Prostate gland (tissue), 2 donors: ENCODE data around the gene KHDC3L. TPM values are rescaled to one million over a fixed set of nuclear protein-coding genes. Genes with fewer than 3 reads are reported as not detected.
"Not testable (repeated sequence)": the region's sequence is repeated elsewhere in the genome, so short reads cannot be mapped to it uniquely, and the experiment has no call there.

Experiments
- DNase-seq: peaks from one replicate; pipeline ENCODE4 v3.0.0-alpha.2; 2019; ENCODE audit warnings: low spot score
- H3K27ac ChIP-seq, 2 donors: fragments of 200-600 bp; sonication (generic); 2 replicates each; pipeline ENCODE4 v1.5.1; 2017 to 2019
- H3K27me3 ChIP-seq: fragments of 200-600 bp; sonication (generic); replicated peaks from 2 replicates; pipeline ENCODE4 v1.5.1; 2019; ENCODE audit not compliant: insufficient read depth
- H3K36me3 ChIP-seq, 2 donors: fragments of 200-600 bp; sonication (generic); 1 replicate in 1 of 2; 2 replicates in 1 of 2; pipeline versions ENCODE4 v1.5.1 to v1.8.1; 2017 to 2019
- H3K4me1 ChIP-seq: fragments of 200-600 bp; sonication (generic); replicated peaks from 2 replicates; pipeline ENCODE4 v1.5.1; 2019
- H3K4me3 ChIP-seq, 2 donors: fragments of 200-600 bp; sonication (generic); 2 replicates each; pipeline ENCODE4 v1.5.1; 2017 to 2019
- H3K9me3 ChIP-seq: fragments of 200-600 bp; sonication (generic); 2 replicates; pipeline ENCODE4 v1.5.1; 2017
- POLR2A ChIP-seq: fragments of 450-650 bp; IDR thresholded peaks from one replicate; pipeline ENCODE4 v1.6.1; 2016; ENCODE audit warnings: antibody characterized with exemption, mild to moderate bottlenecking
- POLR2AphosphoS5 ChIP-seq: sonication (generic); formaldehyde crosslinking; IDR thresholded peaks from one replicate; pipeline ENCODE4 v1.6.1; 2017; ENCODE audit warnings: antibody characterized with exemption
- WGBS: methylation state at CpG from one replicate; pipeline ENCODE4 v1.1.5; 2018; 5-methylcytosine and 5-hydroxymethylcytosine counted together
- intact Hi-C: fragments of 100-400 bp; cut with DNase I; formaldehyde crosslinking; loops from one replicate; pipeline ENCODE4 v1.14.2; 2022
- total RNA-seq, 2 donors: library from RNA; depleted of rRNA; stranded (reverse); fragments of >200 nt; gene quantifications; one replicate each; pipeline ENCODE4 v1.1.0, GENCODE V29; 2016
- TF ChIP-seq, protein P1 (sequence below), 4 experiments: fragments of 200-600 bp in 2 of 4; fragments of 450-650 bp in 2 of 4; sonication (generic) in 2 of 4; IDR thresholded peaks; 1 replicate in 3 of 4; 2 replicates in 1 of 4; pipeline ENCODE4 v1.5.1; 2016 to 2019; ENCODE audit warnings: antibody characterized with exemption in 4 of 4, mild to moderate bottlenecking in 2 of 4, moderate library complexity in 2 of 4

Gene KHDC3L
- total RNA-seq, 2 donors from 2014 or later = not detected

DNA sequence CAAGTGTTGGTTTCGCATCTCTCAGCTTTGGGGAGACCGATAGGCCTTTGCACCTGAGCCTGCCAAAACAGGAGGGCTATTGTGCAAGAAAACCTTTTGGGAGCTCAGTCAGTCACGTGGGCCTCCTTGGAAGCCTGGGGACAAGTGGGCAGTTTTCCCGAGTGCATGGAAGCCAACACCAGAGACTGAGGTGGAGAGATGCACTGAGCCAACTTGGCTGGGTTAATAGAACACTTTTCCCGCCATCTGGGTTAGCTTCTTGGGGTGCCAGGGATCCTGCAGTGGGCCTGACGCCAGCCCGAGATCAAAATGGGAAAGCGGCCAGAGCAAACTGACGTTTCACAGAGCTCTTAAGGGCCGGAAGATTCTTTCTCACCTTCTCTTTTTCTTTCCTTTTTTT is 10.1 kb downstream of the KHDC3L start:
- Histone ChIP-seq H3K4me3 (no peak overlapping the region), H3K4me1 (no peaks in the 10 kb centered on the region), H3K27ac (no peak overlapping the region), H3K27me3 (no peaks in the 10 kb centered on the region), H3K9me3 (no peaks in the 10 kb centered on the region), H3K36me3 (no peaks in the 10 kb centered on the region)
- no peak for DNase-seq
- intact Hi-C loops = no loop called here
- 86% methylated on average over 10 of the region's 10 CpGs for WGBS
- TF ChIP-seq, protein P1, sequence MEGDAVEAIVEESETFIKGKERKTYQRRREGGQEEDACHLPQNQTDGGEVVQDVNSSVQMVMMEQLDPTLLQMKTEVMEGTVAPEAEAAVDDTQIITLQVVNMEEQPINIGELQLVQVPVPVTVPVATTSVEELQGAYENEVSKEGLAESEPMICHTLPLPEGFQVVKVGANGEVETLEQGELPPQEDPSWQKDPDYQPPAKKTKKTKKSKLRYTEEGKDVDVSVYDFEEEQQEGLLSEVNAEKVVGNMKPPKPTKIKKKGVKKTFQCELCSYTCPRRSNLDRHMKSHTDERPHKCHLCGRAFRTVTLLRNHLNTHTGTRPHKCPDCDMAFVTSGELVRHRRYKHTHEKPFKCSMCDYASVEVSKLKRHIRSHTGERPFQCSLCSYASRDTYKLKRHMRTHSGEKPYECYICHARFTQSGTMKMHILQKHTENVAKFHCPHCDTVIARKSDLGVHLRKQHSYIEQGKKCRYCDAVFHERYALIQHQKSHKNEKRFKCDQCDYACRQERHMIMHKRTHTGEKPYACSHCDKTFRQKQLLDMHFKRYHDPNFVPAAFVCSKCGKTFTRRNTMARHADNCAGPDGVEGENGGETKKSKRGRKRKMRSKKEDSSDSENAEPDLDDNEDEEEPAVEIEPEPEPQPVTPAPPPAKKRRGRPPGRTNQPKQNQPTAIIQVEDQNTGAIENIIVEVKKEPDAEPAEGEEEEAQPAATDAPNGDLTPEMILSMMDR (IDR thresholded peaks at IDR 0.05) = no peak
- TF ChIP-seq POLR2A (no peak), POLR2AphosphoS5 (no peak)

DNA sequence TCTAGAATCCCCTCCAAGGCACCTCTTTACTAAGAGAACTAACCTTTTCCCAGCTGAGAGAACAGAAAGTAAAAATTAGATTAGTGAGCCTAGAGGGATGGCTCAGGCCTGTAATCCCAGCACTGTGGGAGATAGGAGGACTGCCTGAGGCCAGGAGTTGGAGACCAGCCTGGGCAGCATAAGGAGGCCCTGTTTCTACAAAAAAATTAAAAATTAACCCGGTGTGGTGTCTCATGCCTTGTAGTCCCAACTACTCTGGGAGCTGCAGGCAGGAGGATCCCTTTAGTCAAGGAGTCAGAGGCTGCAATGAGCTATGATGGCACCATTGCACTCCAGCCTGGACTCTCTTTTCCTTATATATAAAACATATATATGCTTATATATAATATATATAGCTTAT is 12.8 kb downstream of the KHDC3L start:
- Histone ChIP-seq H3K27ac (no peak overlapping the region), H3K4me3 (no peak overlapping the region), H3K27me3 (no peaks in the 10 kb centered on the region), H3K9me3 (no peaks in the 10 kb centered on the region), H3K4me1 (no peaks in the 10 kb centered on the region), H3K36me3 (no peaks in the 10 kb centered on the region)
- TF ChIP-seq POLR2A (no peak), POLR2AphosphoS5 (no peak)
- TF ChIP-seq, protein P1 (IDR thresholded peaks at IDR 0.05) = no peak
- intact Hi-C loops = no loop called here
- no peak for DNase-seq
- 68% methylated on average over 1 of the region's 1 CpG for WGBS

DNA sequence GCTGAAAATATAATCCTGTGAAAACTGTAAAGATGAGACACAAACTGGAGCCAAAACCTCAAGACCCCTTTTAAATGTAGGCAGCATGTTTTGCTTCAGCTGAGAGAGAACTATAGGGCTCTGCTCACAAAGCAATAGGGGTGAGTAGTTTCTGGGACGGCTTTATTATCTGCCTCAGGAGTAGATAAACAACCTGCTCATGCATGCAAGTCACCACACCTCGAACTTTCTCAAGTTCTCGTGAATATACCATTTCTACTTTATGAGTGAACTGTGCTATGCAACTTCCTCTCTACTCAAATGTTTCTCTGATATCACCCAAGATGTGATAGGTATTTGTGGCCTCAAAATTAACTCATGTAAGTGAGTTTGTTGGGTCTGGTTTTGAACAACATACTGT is 14.8 kb downstream of the KHDC3L start:
- intact Hi-C loops = no loop called here
- Histone ChIP-seq H3K36me3 (no peaks in the 10 kb centered on the region), H3K4me3 (no peak overlapping the region), H3K27me3 (no peaks in the 10 kb centered on the region), H3K9me3 (no peaks in the 10 kb centered on the region), H3K27ac (no peak overlapping the region), H3K4me1 (no peaks in the 10 kb centered on the region)
- WGBS = 27% methylated on average over 3 of the region's 3 CpGs
- DNase-seq = no peak
- no peak for TF ChIP-seq POLR2A

DNA sequence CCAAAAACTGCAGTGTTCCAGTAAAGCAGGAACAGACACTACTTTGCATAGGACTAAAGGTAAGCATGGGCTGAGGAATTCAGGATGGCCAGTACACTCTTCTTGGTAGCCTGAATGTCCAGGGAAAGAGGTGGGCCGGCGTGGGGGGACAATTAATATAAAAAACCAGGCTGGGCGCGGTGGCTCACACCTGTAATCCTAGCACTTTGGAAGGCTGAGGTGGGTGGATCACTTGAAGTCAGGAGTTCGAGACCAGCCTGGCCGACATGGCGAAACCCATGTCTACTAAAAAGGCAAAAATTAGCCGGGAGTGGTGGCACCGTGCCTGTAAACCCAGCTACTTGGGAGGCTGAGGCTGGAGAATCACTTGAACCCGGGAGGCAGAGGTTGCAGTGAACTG is 19.1 kb downstream of the KHDC3L start:
- DNase-seq, H3K4me1 ChIP-seq, H3K4me3 ChIP-seq, H3K36me3 ChIP-seq, H3K27ac ChIP-seq, H3K27me3 ChIP-seq, intact Hi-C loops, H3K9me3 ChIP-seq: not testable (repeated sequence)
- WGBS = 94% methylated on average over 10 of the region's 10 CpGs

DNA sequence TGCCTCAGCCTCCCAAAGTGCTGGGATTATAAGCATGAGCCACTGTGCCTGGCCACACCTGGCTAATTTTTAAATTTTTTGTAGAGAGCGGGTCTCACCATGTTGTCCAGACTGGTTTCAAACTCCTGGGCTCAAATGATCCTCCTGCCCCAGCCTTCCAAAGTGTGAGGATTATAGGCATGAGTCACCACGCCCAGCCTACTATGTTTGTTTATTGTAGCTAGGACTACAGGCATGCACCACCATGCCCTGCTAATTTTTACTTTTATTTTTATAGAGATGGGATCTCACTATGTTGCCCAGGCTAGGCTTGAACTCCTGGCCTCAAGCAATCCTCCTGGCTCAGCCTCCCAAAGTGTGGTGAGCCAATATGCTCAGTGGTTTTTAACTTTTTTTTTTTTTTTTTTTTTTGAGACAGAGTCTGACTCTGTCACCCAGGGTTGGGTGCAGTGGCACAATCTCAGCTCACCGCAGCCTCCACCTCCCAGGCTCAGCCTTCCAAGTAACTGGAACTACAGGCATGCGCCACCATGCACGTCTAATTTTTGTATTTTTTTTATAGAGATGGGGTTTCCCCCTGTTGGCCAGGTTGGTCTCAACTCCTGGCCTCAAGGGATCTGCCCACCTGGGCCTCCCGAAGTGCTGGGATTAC is 20.1 kb downstream of the KHDC3L start:
- H3K27ac ChIP-seq = no peak overlapping the region
- intact Hi-C loops = no loop called here
- 93% methylated on average over 6 of the region's 6 CpGs for WGBS
- TF ChIP-seq POLR2A (no peak), POLR2AphosphoS5 (no peak)
- TF ChIP-seq, protein P1 (IDR thresholded peaks at IDR 0.05) = no peak
- H3K4me3 ChIP-seq = no peak overlapping the region
- no peak for DNase-seq
- no peaks in the 10 kb centered on the region for H3K27me3 ChIP-seq
- no peaks in the 10 kb centered on the region for H3K36me3 ChIP-seq
- no peaks in the 10 kb centered on the region for H3K9me3 ChIP-seq
- no peaks in the 10 kb centered on the region for H3K4me1 ChIP-seq

DNA sequence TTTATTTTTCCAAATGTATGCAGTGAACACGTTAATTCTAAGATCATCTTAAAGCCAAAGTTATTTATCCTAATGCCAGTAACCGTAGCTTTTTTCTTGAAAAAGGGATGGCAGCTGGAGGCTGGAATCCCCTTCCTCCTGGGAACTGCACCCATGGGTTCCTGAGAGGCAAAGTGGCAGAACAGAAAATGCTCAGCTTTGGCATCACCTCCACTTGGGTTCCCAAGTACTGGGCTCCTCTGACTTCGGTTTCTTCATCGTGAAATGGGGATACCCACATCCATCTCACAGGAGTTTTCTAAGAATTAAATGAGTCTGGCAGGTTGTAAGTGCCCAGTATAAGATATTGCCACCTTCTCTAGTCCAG is 26.0 kb downstream of the KHDC3L start:
- TF ChIP-seq, protein P1 (IDR thresholded peaks at IDR 0.05) = no peak
- TF ChIP-seq POLR2A (no peak), POLR2AphosphoS5 (no peak)
- DNase-seq = no peak
- intact Hi-C loops = no loop called here
- no peaks in the 10 kb centered on the region for H3K4me1 ChIP-seq
- no peaks in the 10 kb centered on the region for H3K27me3 ChIP-seq
- H3K9me3 ChIP-seq = no peaks in the 10 kb centered on the region
- H3K4me3 ChIP-seq = peak overlapping the region; percentile 31 to 33
- no peaks in the 10 kb centered on the region for H3K36me3 ChIP-seq
- 41% methylated on average over 4 of the region's 4 CpGs for WGBS
- H3K27ac ChIP-seq = peak overlapping the region in 1 of 2 donors; percentile 50
